Esophagus muscularis mucosa (tissue), 4 donors: Measurements from ENCODE around the gene COMMD1.

Experiments
- EP300 ChIP-seq: sonication (generic); formaldehyde crosslinking; IDR thresholded peaks from one replicate; pipeline ENCODE4 v1.6.1; 2017; ENCODE audit warnings: antibody characterized with exemption
- POLR2A ChIP-seq: fragments of 450-650 bp; IDR thresholded peaks from one replicate; pipeline ENCODE4 v1.6.1; 2017; ENCODE audit warnings: antibody characterized with exemption, moderate library complexity, mild to moderate bottlenecking, low read depth
- TF ChIP-seq, protein P1 (sequence below), 3 experiments: fragments of 200-600 bp in 2 of 3; fragments of 450-650 bp in 1 of 3; sonication (generic) in 2 of 3; IDR thresholded peaks; one replicate each; pipeline ENCODE4 v1.5.1; 2017 to 2019; ENCODE audit warnings: antibody characterized with exemption in 3 of 3, mild to moderate bottlenecking in 2 of 3, moderate library complexity in 1 of 3

DNA sequence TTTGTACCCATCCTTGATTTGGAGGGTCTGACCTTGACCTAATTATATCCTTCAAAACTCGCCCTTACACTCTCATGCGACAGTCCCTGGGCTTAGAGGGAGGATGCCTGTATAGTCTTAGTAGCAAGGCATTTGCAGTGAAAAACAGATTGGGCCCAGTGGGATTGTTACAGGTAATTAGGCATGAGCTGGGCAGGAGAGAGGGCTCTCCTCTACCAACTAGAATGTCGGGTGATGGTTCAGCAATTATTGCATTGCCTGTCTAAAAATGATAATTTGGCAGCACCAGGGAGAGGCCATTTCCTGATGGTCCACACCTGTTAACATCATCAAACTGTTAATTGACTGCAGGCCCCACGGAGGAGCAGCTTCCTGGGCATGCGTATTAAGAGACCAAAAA is 32.4 kb downstream of the COMMD1 start:
- TF ChIP-seq POLR2A: no peak
- TF ChIP-seq, protein P1, sequence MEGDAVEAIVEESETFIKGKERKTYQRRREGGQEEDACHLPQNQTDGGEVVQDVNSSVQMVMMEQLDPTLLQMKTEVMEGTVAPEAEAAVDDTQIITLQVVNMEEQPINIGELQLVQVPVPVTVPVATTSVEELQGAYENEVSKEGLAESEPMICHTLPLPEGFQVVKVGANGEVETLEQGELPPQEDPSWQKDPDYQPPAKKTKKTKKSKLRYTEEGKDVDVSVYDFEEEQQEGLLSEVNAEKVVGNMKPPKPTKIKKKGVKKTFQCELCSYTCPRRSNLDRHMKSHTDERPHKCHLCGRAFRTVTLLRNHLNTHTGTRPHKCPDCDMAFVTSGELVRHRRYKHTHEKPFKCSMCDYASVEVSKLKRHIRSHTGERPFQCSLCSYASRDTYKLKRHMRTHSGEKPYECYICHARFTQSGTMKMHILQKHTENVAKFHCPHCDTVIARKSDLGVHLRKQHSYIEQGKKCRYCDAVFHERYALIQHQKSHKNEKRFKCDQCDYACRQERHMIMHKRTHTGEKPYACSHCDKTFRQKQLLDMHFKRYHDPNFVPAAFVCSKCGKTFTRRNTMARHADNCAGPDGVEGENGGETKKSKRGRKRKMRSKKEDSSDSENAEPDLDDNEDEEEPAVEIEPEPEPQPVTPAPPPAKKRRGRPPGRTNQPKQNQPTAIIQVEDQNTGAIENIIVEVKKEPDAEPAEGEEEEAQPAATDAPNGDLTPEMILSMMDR (IDR thresholded peaks at IDR 0.05): no peak
- TF ChIP-seq EP300: no peak
